HepG2 (cell line): ENCODE results near the gene DNPEP. TPM values are rescaled to one million over a fixed set of nuclear protein-coding genes. Genes with fewer than 3 reads are reported as not detected.

Experiments used
- ATAC-seq: fragments of 200-7000 bp; cut with Tn5 transposase; 3 replicates; pipeline ENCODE4 v1.9.1; 2020; ENCODE audit warnings: mild to moderate bottlenecking, moderate library complexity
- BruUV-seq: library from RNA; stranded (reverse); fragments of 400-500 nt; replicated peaks from 2 replicates; lab custom pipeline; 2021; lab: Mats Ljungman, UMichigan
- CTCF ChIA-PET: fragments of 300-600 bp; formaldehyde crosslinking; extraction: SDS; loops from one replicate; lab custom pipeline; 2021; ENCODE audit warnings: low total read pairs, inconsistent platforms, low intra/inter-chr PET ratio; lab: Yijun Ruan, JAX
- POLR2A ChIA-PET: fragments of 350-600 bp; sonication (Branson Sonifier 250); formaldehyde crosslinking; loops from one replicate; lab custom pipeline; 2020; ENCODE audit warnings: antibody characterized with exemption, inconsistent platforms; lab: Yijun Ruan, JAX
- DNase-seq: peaks from one replicate; pipeline ENCODE4 v3.0.0-alpha.2; 2015; ENCODE audit warnings: low spot score
- FAIRE-seq: peaks from 3 replicates; lab custom pipeline; 2011; peaks lifted over from hg19 to GRCh38; lab: Jason Lieb, UNC
- H2AFZ ChIP-seq: one replicate; pipeline ENCODE4 v1.6.1; 2011; ENCODE audit warnings: low read length, inconsistent platforms
- H3K27ac ChIP-seq: fragments of 300-600 bp; 3 replicates; pipeline ENCODE4 v1.8.0; 2011; ENCODE audit warnings: mixed run types, mild to moderate bottlenecking, mixed read lengths, low read length, inconsistent platforms; ENCODE audit not compliant: insufficient read depth; ENCODE audit errors: extremely low read length
- H3K27me3 ChIP-seq, 2 experiments: fragments of 200-600 bp in 1 of 2; 2 replicates in 1 of 2; 3 replicates in 1 of 2; pipeline versions ENCODE4 v1.6.0 to v1.8.0; 2011; ENCODE audit warnings: low read length in 2 of 2, mild to moderate bottlenecking in 2 of 2, moderate library complexity in 2 of 2, inconsistent platforms in 1 of 2; ENCODE audit not compliant: insufficient read depth in 2 of 2, control insufficient read depth in 1 of 2
- H3K36me3 ChIP-seq, 2 experiments: fragments of 200-600 bp in 1 of 2; replicated peaks in 1 of 2; 2 replicates in 1 of 2; 3 replicates in 1 of 2; pipeline versions ENCODE4 v1.5.1 to v1.8.0; 2011; ENCODE audit warnings: low read length in 2 of 2, inconsistent platforms in 1 of 2; ENCODE audit not compliant: insufficient read depth in 2 of 2, control insufficient read depth in 1 of 2
- H3K4me1 ChIP-seq: 2 replicates; pipeline ENCODE4 v1.5.1; 2012; ENCODE audit warnings: low read length, inconsistent platforms; ENCODE audit not compliant: insufficient read depth
- H3K4me2 ChIP-seq: 2 replicates; pipeline ENCODE4 v1.6.0; 2011; ENCODE audit warnings: low read depth, low read length, inconsistent platforms
- H3K4me3 ChIP-seq, 3 experiments: fragments of 200-600 bp in 1 of 3; sonication (generic), shearing (Covaris generic) in 1 of 3; replicated peaks in 1 of 3; 2 replicates each; pipeline ENCODE4 v1.5.1; 2011 to 2016; ENCODE audit warnings: low read length in 3 of 3, inconsistent platforms in 2 of 3, low read depth in 2 of 3, mild to moderate bottlenecking in 2 of 3, control low read depth in 1 of 3, mixed read lengths in 1 of 3; ENCODE audit not compliant: insufficient read depth in 1 of 3
- H3K79me2 ChIP-seq: one replicate; pipeline ENCODE4 v1.6.1; 2011; ENCODE audit warnings: low read length, inconsistent platforms; ENCODE audit not compliant: insufficient read depth
- H3K9ac ChIP-seq: 2 replicates; pipeline ENCODE4 v1.6.0; 2011; ENCODE audit warnings: mild to moderate bottlenecking, low read depth, low read length, inconsistent platforms; ENCODE audit not compliant: insufficient read depth
- H3K9me3 ChIP-seq: 2 replicates; pipeline ENCODE4 v1.5.1; 2012; ENCODE audit warnings: mild to moderate bottlenecking, low read length
- H4K20me1 ChIP-seq: 2 replicates; pipeline ENCODE4 v1.6.0; 2011; ENCODE audit warnings: inconsistent platforms, mild to moderate bottlenecking, low read length, moderate library complexity; ENCODE audit not compliant: insufficient read depth
- ATAD3A ChIP-seq: sonication (generic); formaldehyde crosslinking; IDR thresholded peaks from 2 replicates; pipeline ENCODE4 v1.4.0; 2020; ENCODE audit warnings: missing genetic modification reagents
- EZH2 ChIP-seq: conservative IDR thresholded peaks from 2 replicates; pipeline ENCODE4 v1.6.1; 2012; ENCODE audit warnings: mild to moderate bottlenecking, low read depth, low read length, moderate library complexity
- JUND ChIP-seq: sonication (generic); formaldehyde crosslinking; IDR thresholded peaks from 2 replicates; pipeline ENCODE4 v1.8.0; 2022; ENCODE audit warnings: mild to moderate bottlenecking, missing genetic modification reagents
- SSRP1 ChIP-seq: IDR thresholded peaks from 2 replicates; pipeline ENCODE4 v1.6.1; 2016; ENCODE audit warnings: control low read depth
- XRCC5 ChIP-seq: fragments of 200-400 bp; formaldehyde crosslinking; optimal IDR thresholded peaks from 2 replicates; pipeline ENCODE3; 2017; ENCODE audit warnings: mild to moderate bottlenecking, low read length
- ZBTB7B ChIP-seq: sonication (generic); formaldehyde crosslinking; IDR thresholded peaks from 2 replicates; pipeline ENCODE4 v1.4.0; 2020; ENCODE audit warnings: missing genetic modification reagents
- ZNF550 ChIP-seq: sonication (generic); formaldehyde crosslinking; IDR thresholded peaks from 2 replicates; pipeline ENCODE4 v1.4.0; 2020; ENCODE audit warnings: mild to moderate bottlenecking, missing genetic modification reagents, borderline replicate concordance
- ZNF775 ChIP-seq: sonication (generic); formaldehyde crosslinking; IDR thresholded peaks from 2 replicates; pipeline ENCODE4 v1.4.0; 2020; ENCODE audit warnings: missing genetic modification reagents, mild to moderate bottlenecking, moderate library complexity, borderline replicate concordance
- WGBS: methylation state at CpG from one replicate; pipeline ENCODE4 v1.1.6; 2017; ENCODE audit warnings: low lambda C conversion rate; 5-methylcytosine and 5-hydroxymethylcytosine counted together
- in situ Hi-C: cut with HindIII; loops from 2 replicates; pipeline ENCODE4 v1.10.0; 2017; ENCODE audit warnings: low pct_unique_long_range_greater_than_20kb; ENCODE audit not compliant: extremely low pct_ligation_motif_present
- intact Hi-C: fragments of 100-400 bp; cut with micrococcal nuclease; formaldehyde crosslinking; loops from one replicate; pipeline ENCODE4 v1.10.0; 2022; ENCODE audit not compliant: unreplicated experiment
- polyA plus RNA-seq, 8 experiments: library from polyadenylated mRNA; depleted of rRNA in 3 of 8; stranded (reverse) in 7 of 8; unstranded in 1 of 8; fragments of >200 nt; fragmentation: Illumina TruSeq in 4 of 8; extraction: Trizol in 4 of 8; gene quantifications; 2 replicates each; pipeline versions ENCODE4 v1.2.1 to v1.2.3, GENCODE V29; 2011 to 2016; ENCODE audit warnings: low read depth in 4 of 8, missing spikeins in 1 of 8, mixed read lengths in 1 of 8; ENCODE audit not compliant: insufficient read depth in 1 of 8
- total RNA-seq, 5 experiments: library from RNA; depleted of rRNA; stranded (reverse); fragments of >200 nt; fragmentation: Illumina TruSeq; extraction: Trizol; gene quantifications; 2 replicates each; pipeline ENCODE4 v1.2.3, GENCODE V29; 2016; ENCODE audit warnings: low read depth in 1 of 5
- TF ChIP-seq, protein P1 (sequence below): sonication (generic); formaldehyde crosslinking; IDR thresholded peaks from 2 replicates; pipeline ENCODE4 v1.4.0; 2020; ENCODE audit warnings: low read depth, missing genetic modification reagents
- TF ChIP-seq, protein P2 (sequence below): fragments of 450-650 bp; IDR thresholded peaks from 2 replicates; pipeline ENCODE4 v1.6.1; 2017; ENCODE audit warnings: mild to moderate bottlenecking
- TF ChIP-seq, protein P3 (sequence below): sonication (generic); formaldehyde crosslinking; IDR thresholded peaks from 2 replicates; pipeline ENCODE4 v1.5.0; 2020; ENCODE audit warnings: mild to moderate bottlenecking, missing genetic modification reagents

Gene DNPEP
- total and polyA plus RNA-seq, 2 of the 13 experiments (the other 11 are each of a cell fraction or from before 2014, with no cell fraction given) = 104 to 109 TPM

DNA sequence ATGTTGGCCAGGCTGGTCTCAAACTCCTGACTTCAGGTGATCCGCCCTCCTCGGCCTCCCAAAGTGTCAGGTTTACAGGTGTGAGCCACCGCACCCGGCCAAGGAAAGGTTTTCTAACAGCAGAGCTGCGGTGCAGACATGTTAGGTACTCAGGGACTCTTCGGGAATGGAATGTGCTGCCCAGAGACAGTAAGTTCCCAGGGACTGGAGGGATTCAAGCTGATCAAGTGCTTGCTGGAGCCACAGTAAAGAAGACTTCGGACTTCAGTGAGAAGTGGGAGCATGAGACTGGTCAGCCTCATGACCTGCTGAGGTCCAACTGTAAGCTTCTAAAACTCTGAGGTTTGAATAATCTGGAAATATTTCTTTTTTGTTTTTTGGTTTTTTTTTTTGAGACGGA, 22.7 kb upstream of the DNPEP start (continued):
- TF ChIP-seq, protein P1, sequence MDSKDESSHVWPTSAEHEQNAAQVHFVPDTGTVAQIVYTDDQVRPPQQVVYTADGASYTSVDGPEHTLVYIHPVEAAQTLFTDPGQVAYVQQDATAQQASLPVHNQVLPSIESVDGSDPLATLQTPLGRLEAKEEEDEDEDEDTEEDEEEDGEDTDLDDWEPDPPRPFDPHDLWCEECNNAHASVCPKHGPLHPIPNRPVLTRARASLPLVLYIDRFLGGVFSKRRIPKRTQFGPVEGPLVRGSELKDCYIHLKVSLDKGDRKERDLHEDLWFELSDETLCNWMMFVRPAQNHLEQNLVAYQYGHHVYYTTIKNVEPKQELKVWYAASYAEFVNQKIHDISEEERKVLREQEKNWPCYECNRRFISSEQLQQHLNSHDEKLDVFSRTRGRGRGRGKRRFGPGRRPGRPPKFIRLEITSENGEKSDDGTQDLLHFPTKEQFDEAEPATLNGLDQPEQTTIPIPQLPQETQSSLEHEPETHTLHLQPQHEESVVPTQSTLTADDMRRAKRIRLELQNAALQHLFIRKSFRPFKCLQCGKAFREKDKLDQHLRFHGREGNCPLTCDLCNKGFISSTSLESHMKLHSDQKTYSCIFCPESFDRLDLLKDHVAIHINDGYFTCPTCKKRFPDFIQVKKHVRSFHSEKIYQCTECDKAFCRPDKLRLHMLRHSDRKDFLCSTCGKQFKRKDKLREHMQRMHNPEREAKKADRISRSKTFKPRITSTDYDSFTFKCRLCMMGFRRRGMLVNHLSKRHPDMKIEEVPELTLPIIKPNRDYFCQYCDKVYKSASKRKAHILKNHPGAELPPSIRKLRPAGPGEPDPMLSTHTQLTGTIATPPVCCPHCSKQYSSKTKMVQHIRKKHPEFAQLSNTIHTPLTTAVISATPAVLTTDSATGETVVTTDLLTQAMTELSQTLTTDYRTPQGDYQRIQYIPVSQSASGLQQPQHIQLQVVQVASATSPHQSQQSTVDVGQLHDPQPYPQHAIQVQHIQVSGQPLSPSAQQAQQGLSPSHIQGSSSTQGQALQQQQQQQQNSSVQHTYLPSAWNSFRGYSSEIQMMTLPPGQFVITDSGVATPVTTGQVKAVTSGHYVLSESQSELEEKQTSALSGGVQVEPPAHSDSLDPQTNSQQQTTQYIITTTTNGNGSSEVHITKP (CRISPR knock-in tag) = no peak
- TF ChIP-seq ZNF550 (no peak), SSRP1 (no peak)
- TF ChIP-seq, protein P2, sequence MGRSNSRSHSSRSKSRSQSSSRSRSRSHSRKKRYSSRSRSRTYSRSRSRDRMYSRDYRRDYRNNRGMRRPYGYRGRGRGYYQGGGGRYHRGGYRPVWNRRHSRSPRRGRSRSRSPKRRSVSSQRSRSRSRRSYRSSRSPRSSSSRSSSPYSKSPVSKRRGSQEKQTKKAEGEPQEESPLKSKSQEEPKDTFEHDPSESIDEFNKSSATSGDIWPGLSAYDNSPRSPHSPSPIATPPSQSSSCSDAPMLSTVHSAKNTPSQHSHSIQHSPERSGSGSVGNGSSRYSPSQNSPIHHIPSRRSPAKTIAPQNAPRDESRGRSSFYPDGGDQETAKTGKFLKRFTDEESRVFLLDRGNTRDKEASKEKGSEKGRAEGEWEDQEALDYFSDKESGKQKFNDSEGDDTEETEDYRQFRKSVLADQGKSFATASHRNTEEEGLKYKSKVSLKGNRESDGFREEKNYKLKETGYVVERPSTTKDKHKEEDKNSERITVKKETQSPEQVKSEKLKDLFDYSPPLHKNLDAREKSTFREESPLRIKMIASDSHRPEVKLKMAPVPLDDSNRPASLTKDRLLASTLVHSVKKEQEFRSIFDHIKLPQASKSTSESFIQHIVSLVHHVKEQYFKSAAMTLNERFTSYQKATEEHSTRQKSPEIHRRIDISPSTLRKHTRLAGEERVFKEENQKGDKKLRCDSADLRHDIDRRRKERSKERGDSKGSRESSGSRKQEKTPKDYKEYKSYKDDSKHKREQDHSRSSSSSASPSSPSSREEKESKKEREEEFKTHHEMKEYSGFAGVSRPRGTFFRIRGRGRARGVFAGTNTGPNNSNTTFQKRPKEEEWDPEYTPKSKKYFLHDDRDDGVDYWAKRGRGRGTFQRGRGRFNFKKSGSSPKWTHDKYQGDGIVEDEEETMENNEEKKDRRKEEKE = no peak

DNA sequence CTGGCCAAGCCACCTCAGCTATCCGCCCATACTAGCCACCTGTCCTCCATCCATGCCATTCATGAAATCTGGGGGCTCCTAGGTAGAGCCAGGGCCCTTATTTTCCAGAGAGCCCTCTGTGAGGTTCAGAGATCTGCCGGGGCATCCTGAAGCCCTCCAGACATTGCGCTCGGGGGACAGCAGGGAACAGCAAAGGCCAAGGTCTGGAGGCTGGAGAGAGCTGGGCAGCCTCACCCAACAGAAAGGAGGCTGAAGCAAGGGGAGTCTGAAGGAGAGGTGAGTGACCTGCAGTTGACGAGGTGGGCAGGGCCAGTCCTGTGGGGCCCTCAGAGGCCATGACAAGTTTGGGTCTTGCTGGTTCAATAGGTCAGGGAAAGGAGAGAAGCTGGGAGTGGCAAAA, 21.9 kb upstream of the DNPEP start:
- CTCF ChIA-PET = no interaction called here

More for the DNA sequence above, 21.9 kb upstream of the DNPEP start:
- Histone ChIP-seq H3K79me2 (no peaks in the 10 kb centered on the region), H4K20me1 (no peaks in the 10 kb centered on the region; the same call in 1 of the 2 replicates), H3K27me3 (peaks cover 3 to 18% of the 10 kb centered on the region in 2 experiments; a peak in 3 of 5 replicates), H3K36me3 (no peaks in the 10 kb centered on the region), H3K9ac (no peak overlapping the region), H3K9me3 (no peaks in the 10 kb centered on the region)
- 43% methylated on average over 5 of the region's 5 CpGs for WGBS
- ATAC-seq = no peak
- intact Hi-C loops = loop anchor here (1.0 kb wide), 1 partner anchor 42 kb away; no protein-coding TSS in a partner anchor
- TF ChIP-seq ZNF775 (CRISPR knock-in tag) (no peak), ZBTB7B (CRISPR knock-in tag) (no peak), XRCC5 (no peak), JUND (CRISPR knock-in tag) (no peak), ATAD3A (CRISPR knock-in tag) (no peak), EZH2 (no peak)
- TF ChIP-seq, protein P3, sequence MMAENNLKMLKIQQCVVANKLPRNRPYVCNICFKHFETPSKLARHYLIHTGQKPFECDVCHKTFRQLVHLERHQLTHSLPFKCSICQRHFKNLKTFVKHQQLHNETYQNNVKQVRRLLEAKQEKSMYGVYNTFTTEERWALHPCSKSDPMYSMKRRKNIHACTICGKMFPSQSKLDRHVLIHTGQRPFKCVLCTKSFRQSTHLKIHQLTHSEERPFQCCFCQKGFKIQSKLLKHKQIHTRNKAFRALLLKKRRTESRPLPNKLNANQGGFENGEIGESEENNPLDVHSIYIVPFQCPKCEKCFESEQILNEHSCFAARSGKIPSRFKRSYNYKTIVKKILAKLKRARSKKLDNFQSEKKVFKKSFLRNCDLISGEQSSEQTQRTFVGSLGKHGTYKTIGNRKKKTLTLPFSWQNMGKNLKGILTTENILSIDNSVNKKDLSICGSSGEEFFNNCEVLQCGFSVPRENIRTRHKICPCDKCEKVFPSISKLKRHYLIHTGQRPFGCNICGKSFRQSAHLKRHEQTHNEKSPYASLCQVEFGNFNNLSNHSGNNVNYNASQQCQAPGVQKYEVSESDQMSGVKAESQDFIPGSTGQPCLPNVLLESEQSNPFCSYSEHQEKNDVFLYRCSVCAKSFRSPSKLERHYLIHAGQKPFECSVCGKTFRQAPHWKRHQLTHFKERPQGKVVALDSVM (CRISPR knock-in tag) = peak; percentile 69
- TF ChIP-seq, all 625 proteins: peak for 1
- no peak overlapping the region for H3K27ac ChIP-seq
- no TSS peak for BruUV-seq
- no peak overlapping the region for H3K4me2 ChIP-seq
- in situ Hi-C loops = no loop called here
- POLR2A ChIA-PET = no interaction called here
- H3K4me1 ChIP-seq = peaks cover 23% of the 10 kb centered on the region
- no peak for DNase-seq
- no peak overlapping the region for H2AFZ ChIP-seq
- H3K4me3 ChIP-seq = no peak overlapping the region
- FAIRE-seq = no peak
